Measurements from ENCODE around the gene ARID3A. TPM values are rescaled to one million over a fixed set of nuclear protein-coding genes. Genes with fewer than 3 reads are reported as not detected.

The ARID3A gene
- total and polyA plus RNA-seq, 2 of the 4 experiments (the other 2 are of a cell fraction), result 16.0 to 23.1 TPM

- ChIA-PET POLR2A (ENCODE audit: unreplicated experiment) (no interaction called here), CTCF (no interaction called here)
- WGBS, 2 experiments (ENCODE audit: extremely low coverage in 2 of 2, insufficient read length in 1 of 2), result 94% methylated on average over 13 of the region's 30 CpGs; no CpG with 5 or more reads in 1 of the 2 experiments
- no peak overlapping the region for H3K56ac ChIP-seq (ENCODE audit: extremely low read depth, insufficient read depth, low read length)
- H3K27me3 ChIP-seq (ENCODE audit: control insufficient read depth, insufficient read depth, low read length), result no peaks in the 10 kb centered on the region
- peaks cover 27% of the 10 kb centered on the region; the same call in 1 of the 2 replicates for H3K36me3 ChIP-seq (ENCODE audit: control insufficient read depth, insufficient read depth, low read length)
- no peak overlapping the region for H2AK5ac ChIP-seq (ENCODE audit: low read depth, low read length)
- no peak overlapping the region for H3K4me2 ChIP-seq (ENCODE audit: low read depth, low read length)
- BruUV-seq (replicated peaks), result no TSS peak
- no peak overlapping the region for H4K8ac ChIP-seq (ENCODE audit: low read depth in 2 of 2, low read length in 2 of 2)
- no peak overlapping the region for H3K23ac ChIP-seq (ENCODE audit: low read depth, low read length)
- H2BK15ac ChIP-seq (ENCODE audit: low read depth, low read length), result no peak overlapping the region
- H3K79me1 ChIP-seq (ENCODE audit: low read depth in 1 of 2, low read length in 2 of 2), result peaks cover 10 to 43% of the 10 kb centered on the region in 2 experiments
- H4K5ac ChIP-seq (ENCODE audit: low read depth, low read length), result no peak overlapping the region
- DNase-seq (no peak), ATAC-seq (ENCODE audit: low read depth) (peak; percentile 46)
- no peak overlapping the region for H3K14ac ChIP-seq (replicated peaks; ENCODE audit: low read depth, low read length)
- TF ChIP-seq SMC3 (IDR thresholded peaks at IDR 0.05; ENCODE audit: low read depth, low read length), result no peak
- TF ChIP-seq ELK1 (IDR thresholded peaks at IDR 0.05; ENCODE audit: borderline replicate concordance, low read depth, low read length), result no peak
- TF ChIP-seq BHLHE40 (IDR thresholded peaks at IDR 0.05; ENCODE audit: low read depth, low read length), result no peak
- no peak for TF ChIP-seq CHD1 (IDR thresholded peaks at IDR 0.05; ENCODE audit: low read depth, low read length)
- no peak for TF ChIP-seq USF2 (IDR thresholded peaks at IDR 0.05; ENCODE audit: low read depth, low read length)
- no peak for TF ChIP-seq CTCF (conservative IDR thresholded peaks at IDR 0.05; ENCODE audit: low read depth, low read length)
- TF ChIP-seq MXI1 (IDR thresholded peaks at IDR 0.05; ENCODE audit: borderline replicate concordance, low read depth, low read length), result no peak
- no peak for TF ChIP-seq RAD21 (IDR thresholded peaks at IDR 0.05; ENCODE audit: low read length)
- TF ChIP-seq MAFK (IDR thresholded peaks at IDR 0.05; ENCODE audit: low read depth, low read length), result no peak
- TF ChIP-seq RCOR1 (IDR thresholded peaks at IDR 0.05; ENCODE audit: insufficient replicate concordance, low read length), result no peak
- TF ChIP-seq FOS (IDR thresholded peaks at IDR 0.05; ENCODE audit: low read depth, low read length), result no peak
- TF ChIP-seq POLR2A (IDR thresholded peaks at IDR 0.05; ENCODE audit: low read depth, low read length), result no peak
- TF ChIP-seq CEBPB (IDR thresholded peaks at IDR 0.05; ENCODE audit: low read depth, low read length), result no peak
- H2AFZ ChIP-seq (replicated peaks; ENCODE audit: low read length, poor library complexity), result no peak overlapping the region
- H3K9ac ChIP-seq (ENCODE audit: low read depth, low read length), result no peak overlapping the region
- H4K20me1 ChIP-seq (ENCODE audit: insufficient read depth, low read length), result peaks cover 47% of the 10 kb centered on the region
- H2BK120ac ChIP-seq (ENCODE audit: low read depth, low read length), result no peak overlapping the region
- H3K18ac ChIP-seq (ENCODE audit: low read depth, low read length), result no peak overlapping the region
- no peaks in the 10 kb centered on the region for H3K9me3 ChIP-seq (ENCODE audit: control insufficient read depth, insufficient read depth, low read length)
- in situ Hi-C loops (cut with MboI; ENCODE audit: low sequenced_read_pairs) (no loop called here), intact Hi-C loops (cut with micrococcal nuclease) (no loop called here), dilution Hi-C loops (cut with HindIII; ENCODE audit: low sequenced_read_pairs, unreplicated experiment) (no loop called here)
- peaks cover 2% of the 10 kb centered on the region; the same call in 1 of the 2 replicates for H3K4me1 ChIP-seq (ENCODE audit: control insufficient read depth, insufficient read depth, low read length)
- H4K91ac ChIP-seq (ENCODE audit: insufficient read depth, low read depth, low read length), result no peak overlapping the region
- H2BK5ac ChIP-seq (ENCODE audit: low read depth, low read length, poor library complexity, severe bottlenecking), result no peak overlapping the region
- H3K4ac ChIP-seq (ENCODE audit: low read depth, low read length), result no peak overlapping the region
- H2AK9ac ChIP-seq (replicated peaks; ENCODE audit: low read depth, low read length, poor library complexity), result peak overlapping the region; percentile 28
- H2BK20ac ChIP-seq (ENCODE audit: low read depth, low read length), result no peak overlapping the region
- no peak overlapping the region for H3K27ac ChIP-seq (ENCODE audit: insufficient read depth, low read length)
- no peak overlapping the region for H3K4me3 ChIP-seq (ENCODE audit: insufficient read depth, low read depth, low read length)
- peaks cover under 1% of the 10 kb centered on the region; the same call in 1 of the 2 replicates for H3K9me1 ChIP-seq (ENCODE audit: insufficient read depth, low read length)
Measured at GRCh38 chr19:900302-901111, 25.3 kb upstream of the ARID3A start.

Data from IMR-90 (cell line).